Islet of Langerhans (tissue), 1 donor: ENCODE results near the gene NYNRIN.

Source experiments
- FAIRE-seq: peaks from one replicate; lab custom pipeline; 2011; peaks lifted over from hg19 to GRCh38; lab: Jason Lieb, UNC

Gene NYNRIN

GRCh38 chr14:24392325-24393091 is 6.3 kb upstream of the NYNRIN start:
- no peak for FAIRE-seq

GRCh38 chr14:24394275-24394674 is 4.5 kb upstream of the NYNRIN start:
- no peak for FAIRE-seq

DNA sequence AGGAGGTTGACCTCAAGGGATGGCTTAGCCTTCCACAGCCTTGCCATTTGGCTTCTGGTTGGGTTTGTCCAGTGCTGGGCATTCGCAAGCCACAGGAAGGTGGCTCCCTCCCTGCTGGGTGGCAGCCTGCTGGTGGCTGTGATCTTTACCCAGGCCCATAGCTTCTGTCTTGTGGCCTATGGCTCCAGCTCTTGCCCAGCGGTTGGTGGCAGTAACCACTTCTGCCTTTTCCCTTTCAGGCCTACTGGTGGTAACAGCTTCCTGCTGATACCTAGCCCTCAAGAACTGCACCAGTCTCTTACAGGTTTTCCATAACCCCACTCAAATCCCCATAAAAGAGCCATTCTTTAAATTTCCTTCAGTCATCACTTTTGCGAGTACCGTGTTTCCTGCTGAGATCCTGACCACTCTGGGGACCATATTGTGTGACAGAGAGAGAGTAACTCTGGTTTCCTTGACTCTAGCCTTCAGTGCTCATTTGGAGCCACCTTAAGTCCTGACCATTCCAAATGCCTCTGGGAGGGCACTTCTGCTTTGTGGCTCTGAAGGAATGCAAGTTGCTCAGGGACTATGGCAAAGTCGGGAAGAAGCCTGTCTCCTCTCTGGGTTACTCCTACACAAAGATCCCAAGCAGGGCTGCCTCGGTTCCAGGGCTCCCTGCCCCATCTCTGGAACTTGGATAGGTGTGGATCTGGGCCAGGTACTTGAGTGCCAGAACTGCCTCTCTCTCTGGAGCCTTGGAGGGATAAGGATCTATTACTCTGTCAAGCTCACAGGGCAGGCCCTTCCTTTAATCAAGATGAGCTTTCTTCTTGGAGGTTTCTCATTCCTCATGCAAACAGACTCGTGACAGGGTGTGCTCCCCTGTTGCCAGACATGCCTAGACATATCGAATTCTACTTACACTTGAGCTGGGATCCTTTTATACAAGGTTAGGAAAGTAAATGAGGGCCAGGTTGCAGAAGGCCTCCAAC is 2.9 kb upstream of the NYNRIN start:
- FAIRE-seq, result no peak

DNA sequence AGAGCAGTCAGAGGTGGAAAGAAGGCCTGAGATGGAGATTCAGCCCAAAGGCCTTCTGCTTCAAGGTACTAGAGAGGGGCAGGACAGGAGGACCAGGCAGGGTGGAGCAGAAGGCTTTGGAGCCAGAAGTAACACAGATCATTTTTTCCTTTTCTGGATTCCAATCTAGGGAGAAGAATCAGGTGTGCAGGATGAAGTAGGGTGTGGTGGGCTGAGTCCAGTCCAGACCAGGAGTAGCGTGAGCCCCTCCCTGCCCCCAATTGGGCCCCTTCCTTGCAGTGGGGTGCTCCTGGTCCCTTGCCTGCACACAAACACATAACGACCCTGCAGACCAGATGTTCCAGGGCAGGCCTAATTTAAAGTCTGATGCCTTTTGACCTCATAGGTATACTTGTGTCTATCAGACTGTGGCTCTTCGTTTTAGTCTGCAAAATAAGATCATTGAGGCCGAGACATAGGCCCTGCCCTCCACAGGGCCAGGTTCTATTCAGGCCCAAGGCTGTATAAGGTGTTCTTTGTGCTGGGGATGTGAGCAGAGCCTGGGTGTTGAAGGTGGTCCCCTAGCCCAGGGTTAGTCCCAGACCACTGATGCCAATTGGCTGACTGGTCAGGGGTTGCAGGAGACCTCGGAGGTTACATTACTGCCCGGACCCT is 1.0 kb upstream of the NYNRIN start:
- no peak for FAIRE-seq

DNA sequence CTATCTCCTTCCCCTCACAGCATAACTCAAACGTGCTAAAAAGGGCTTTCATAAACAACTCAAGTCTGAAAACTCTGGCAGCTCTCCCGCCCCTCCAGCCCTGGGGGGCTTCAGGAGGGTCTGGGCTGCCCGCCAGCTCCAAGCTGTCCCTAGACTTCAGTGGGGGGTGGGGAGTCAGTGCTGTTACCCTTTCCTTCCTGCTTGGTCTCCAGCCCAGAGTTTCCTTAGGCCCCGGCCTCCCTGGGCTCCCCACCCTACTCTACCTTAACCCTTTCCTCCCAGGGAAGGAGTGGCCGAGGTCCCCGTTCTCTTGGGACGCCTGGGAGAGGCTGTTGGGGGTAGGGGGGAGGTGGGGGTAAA is 530 bp upstream of the NYNRIN start:
- no peak for FAIRE-seq

DNA sequence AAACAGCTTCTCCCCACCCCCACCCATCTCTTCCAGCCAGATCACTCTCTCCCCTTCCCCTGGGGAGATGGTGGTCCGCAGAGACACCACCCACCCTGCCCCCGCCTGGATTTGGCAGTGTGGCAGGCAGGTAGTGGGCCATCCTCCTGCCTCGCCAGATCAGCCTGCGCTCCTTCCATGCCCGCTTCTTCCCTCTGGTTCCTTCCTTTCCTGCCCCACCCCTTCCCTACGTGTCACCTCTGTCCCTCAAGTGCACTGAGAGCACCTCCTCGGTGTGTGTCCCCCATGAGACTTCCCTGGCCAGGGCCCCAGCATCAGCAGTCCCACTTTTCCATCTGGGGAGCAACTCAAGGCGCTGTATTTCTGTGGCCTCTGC is 632 bp downstream of the NYNRIN start:
- FAIRE-seq, result no peak

DNA sequence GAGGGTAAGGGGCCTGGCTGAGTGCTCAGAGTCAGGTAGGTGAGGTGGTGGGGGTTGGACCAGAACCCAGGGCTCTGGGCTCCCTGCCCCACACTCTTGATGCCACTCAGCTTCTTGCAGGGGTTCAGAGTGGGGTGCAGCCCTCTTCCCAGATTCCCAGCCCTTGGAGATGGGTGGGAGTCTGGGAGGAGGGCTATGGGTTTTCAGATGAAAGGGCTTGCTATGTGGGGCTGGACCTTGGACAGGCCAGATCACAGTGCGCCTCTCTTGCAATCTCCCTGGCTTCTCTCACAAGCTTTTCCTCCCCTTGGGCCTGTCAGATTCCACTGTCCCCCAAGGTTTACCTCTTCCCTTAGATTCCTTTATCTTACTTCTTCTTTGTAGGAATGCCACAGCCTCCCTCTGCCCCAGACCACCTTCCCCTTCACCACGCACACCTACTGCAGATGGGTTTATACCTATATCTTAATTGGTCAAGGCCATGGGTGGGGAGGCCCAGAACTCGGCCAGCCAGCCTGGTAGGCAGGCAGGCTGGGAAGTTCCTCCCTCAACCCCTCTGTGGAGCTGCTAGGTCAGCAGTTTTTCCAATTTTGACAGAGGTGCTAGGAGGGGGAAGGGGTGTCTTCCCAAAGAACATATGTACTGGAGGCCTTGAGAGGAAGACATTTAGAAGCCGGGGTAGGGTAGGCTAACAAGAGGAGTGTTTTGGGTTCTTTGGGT is 1.4 kb downstream of the NYNRIN start:
- FAIRE-seq, result no peak

- no peak for FAIRE-seq
These were observed 3.3 kb downstream of the NYNRIN start for GRCh38 chr14:24401810-24402702.

DNA sequence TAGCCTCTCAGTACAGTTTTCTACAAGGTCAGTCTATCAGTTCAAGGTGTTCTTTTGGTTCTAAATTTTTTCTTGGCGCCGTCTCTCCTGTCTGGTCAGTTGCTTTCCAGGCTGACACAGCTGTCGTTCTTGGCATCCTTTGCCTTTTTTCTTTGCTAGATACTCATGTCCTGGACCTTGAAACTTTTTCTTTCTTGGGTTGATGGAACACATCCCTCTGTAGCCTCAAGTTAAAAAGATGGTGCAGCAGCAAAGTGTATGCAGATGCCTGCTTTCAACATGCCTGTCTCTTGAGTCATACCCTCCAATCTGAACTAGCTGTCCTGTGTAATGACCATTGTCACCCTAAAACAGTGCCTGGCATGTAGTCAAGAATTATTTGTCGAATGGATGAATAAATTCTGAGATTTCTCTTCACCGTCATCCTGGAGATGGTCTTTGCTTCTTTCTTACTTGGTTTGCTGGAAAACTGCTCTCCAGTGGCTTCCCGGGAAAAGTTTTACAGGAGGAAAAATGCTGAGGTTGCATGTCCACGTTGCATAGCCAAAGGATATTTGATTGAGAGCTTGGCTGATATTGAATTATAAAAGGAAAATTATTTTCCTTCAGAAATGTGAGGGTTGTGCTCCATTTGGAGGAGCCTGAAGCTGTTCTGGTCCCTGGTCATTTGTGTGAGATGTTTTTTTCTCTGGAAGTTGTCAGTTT is 4.6 kb downstream of the NYNRIN start:
- no peak for FAIRE-seq

DNA sequence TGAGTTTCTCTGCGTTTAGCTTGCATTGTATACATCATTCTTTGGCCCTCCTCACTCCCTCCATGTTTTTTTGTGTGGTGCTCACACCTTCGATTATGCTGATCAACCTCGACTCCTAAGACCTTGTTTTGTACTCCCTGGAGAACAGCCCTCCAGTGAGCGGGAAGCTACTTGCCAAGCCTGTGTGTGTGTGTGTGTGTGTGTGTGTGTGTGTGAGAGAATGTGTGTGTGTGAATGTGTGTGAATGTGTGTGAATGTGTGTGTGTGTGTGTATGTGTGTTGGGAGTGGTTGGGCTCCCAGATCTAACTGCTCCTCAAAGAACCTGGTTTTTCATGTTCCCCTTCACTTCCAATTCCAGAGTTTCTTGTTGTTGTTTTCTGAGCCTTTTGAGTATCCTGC is 6.0 kb downstream of the NYNRIN start:
- no peak for FAIRE-seq

DNA sequence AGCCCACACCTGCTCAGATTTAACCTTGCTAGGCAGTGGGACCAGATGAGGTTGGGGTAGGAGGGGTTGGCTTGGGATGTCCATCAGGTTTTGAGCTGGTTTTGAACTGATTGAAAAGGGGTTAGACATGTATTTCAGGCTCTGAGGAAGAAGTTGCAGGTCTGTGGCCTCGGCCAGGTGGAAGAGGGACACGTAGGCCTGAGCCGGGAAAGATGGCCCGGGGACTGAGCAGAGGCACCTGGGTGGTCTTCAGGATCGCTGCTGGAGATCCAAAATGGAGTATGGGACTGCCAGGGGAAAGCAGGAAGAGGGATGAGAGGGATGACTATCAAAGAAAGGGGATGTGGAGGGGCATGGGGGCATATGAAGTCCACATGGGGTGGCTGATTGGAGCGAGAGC is 7.6 kb downstream of the NYNRIN start:
- no peak for FAIRE-seq

GRCh38 chr14:24407608-24408325 is 9.0 kb downstream of the NYNRIN start:
- FAIRE-seq, result no peak

DNA sequence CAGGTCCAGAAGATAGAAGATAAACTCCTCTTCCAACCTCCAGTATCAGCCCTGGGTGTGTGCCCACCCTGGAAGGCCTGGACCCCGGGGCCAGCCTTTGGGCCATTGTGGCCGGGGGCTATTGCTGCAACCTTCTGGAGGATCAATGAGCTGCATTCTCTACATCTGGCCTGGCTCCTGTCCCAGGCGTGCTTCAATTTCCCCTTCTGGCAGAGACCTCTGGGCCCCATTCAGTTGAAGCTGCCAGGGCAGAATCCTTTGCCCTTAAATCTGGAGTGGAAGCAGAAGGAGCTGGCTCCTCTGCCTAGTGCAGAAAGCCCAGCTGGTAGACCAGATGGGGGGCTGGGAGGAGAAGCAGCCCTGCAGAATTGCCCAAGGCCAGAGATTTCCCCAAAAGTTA is 10.0 kb downstream of the NYNRIN start:
- no peak for FAIRE-seq

DNA sequence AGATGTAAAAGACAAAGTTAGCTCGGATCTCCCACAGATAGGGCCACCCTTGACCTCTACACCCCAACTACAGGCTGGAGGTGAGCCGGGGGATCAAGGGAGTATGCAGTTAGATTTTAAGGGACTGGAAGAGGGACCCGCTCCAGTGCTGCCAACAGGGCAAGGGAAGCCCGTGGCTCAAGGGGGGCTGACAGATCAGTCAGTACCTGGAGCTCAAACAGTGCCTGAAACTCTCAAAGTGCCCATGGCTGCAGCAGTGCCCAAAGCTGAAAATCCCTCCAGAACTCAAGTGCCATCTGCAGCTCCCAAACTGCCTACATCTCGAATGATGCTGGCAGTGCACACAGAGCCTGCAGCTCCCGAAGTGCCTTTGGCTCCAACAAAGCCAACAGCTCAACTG is 10.4 kb downstream of the NYNRIN start:
- FAIRE-seq, result no peak

GRCh38 chr14:24409956-24410355 is 11.2 kb downstream of the NYNRIN start:
- FAIRE-seq, result no peak

- FAIRE-seq, result no peak
These were observed 12.9 kb downstream of the NYNRIN start for GRCh38 chr14:24411443-24412389.

- FAIRE-seq, result no peak
These were observed 15.3 kb downstream of the NYNRIN start for GRCh38 chr14:24414077-24414476.

- no peak for FAIRE-seq
These were observed 16.1 kb downstream of the NYNRIN start for GRCh38 chr14:24414732-24415420.
